Measurements from ENCODE around the gene TBX1.

DNA sequence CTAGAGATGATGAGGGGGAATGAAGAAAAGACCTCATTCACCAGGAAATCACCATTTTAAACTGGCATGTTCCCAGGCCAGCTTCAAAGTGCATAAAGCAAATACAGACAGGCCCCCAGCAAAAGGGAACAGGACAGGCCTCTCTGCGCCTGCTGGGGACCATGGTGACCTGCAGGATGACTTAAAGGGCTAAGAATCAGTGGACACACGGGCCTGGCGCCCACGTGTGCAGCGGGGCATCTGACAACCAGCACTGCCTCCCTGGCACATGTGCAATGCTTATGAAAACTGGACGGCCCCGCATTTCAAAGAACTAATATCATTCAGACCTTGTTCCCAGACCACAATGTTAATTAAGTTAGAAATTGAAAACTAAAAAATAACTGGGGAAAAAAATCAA is 35.6 kb downstream of the TBX1 start:
- no peak for TF ChIP-seq POLR2AphosphoS5 (IDR thresholded peaks at IDR 0.05; ENCODE audit: low read length)
- TF ChIP-seq, protein P1, sequence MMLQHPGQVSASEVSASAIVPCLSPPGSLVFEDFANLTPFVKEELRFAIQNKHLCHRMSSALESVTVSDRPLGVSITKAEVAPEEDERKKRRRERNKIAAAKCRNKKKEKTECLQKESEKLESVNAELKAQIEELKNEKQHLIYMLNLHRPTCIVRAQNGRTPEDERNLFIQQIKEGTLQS (IDR thresholded peaks at IDR 0.05; ENCODE audit: borderline replicate concordance, extremely low read depth, low read depth, low read length), result no peak
